HepG2 (cell line): Measurements from ENCODE around the gene APC2. TPM values are rescaled to one million over a fixed set of nuclear protein-coding genes. Genes with fewer than 3 reads are reported as not detected.

ENCODE experiments used
- ELF4 ChIP-seq: sonication (generic); formaldehyde crosslinking; IDR thresholded peaks from 2 replicates; pipeline ENCODE4 v1.5.0; 2020; ENCODE audit warnings: missing genetic modification reagents, mild to moderate bottlenecking, moderate library complexity, borderline replicate concordance
- KLF13 ChIP-seq: sonication (generic); formaldehyde crosslinking; IDR thresholded peaks from 2 replicates; pipeline ENCODE4 v1.4.0; 2020; ENCODE audit warnings: mild to moderate bottlenecking, missing genetic modification reagents
- RARG ChIP-seq: sonication (generic); formaldehyde crosslinking; IDR thresholded peaks from 2 replicates; pipeline ENCODE4 v1.4.0; 2020; ENCODE audit warnings: low read depth, mild to moderate bottlenecking, missing genetic modification reagents
- SMAD3 ChIP-seq: sonication (generic); formaldehyde crosslinking; IDR thresholded peaks from 2 replicates; pipeline ENCODE4 v1.4.0; 2020; ENCODE audit warnings: missing genetic modification reagents
- ZBTB38 ChIP-seq: sonication (generic); formaldehyde crosslinking; IDR thresholded peaks from 2 replicates; pipeline ENCODE4 v1.5.1; 2020; ENCODE audit warnings: mild to moderate bottlenecking, missing genetic modification reagents
- ZBTB7A ChIP-seq: sonication (generic); formaldehyde crosslinking; IDR thresholded peaks from 2 replicates; pipeline ENCODE4 v1.8.0; 2022; ENCODE audit warnings: mild to moderate bottlenecking, missing genetic modification reagents
- ZNF468 ChIP-seq: sonication (generic); formaldehyde crosslinking; IDR thresholded peaks from 2 replicates; pipeline ENCODE4 v1.8.0; 2022; ENCODE audit warnings: mild to moderate bottlenecking, moderate library complexity, missing genetic modification reagents
- ZNF543 ChIP-seq: sonication (generic); formaldehyde crosslinking; IDR thresholded peaks from 2 replicates; pipeline ENCODE4 v1.4.0; 2020; ENCODE audit warnings: mild to moderate bottlenecking, missing genetic modification reagents
- polyA plus RNA-seq, 8 experiments: library from polyadenylated mRNA; depleted of rRNA in 3 of 8; stranded (reverse) in 7 of 8; unstranded in 1 of 8; fragments of >200 nt; fragmentation: Illumina TruSeq in 4 of 8; extraction: Trizol in 4 of 8; gene quantifications; 2 replicates each; pipeline versions ENCODE4 v1.2.1 to v1.2.3, GENCODE V29; 2011 to 2016; ENCODE audit warnings: low read depth in 4 of 8, missing spikeins in 1 of 8, mixed read lengths in 1 of 8; ENCODE audit not compliant: insufficient read depth in 1 of 8
- total RNA-seq, 5 experiments: library from RNA; depleted of rRNA; stranded (reverse); fragments of >200 nt; fragmentation: Illumina TruSeq; extraction: Trizol; gene quantifications; 2 replicates each; pipeline ENCODE4 v1.2.3, GENCODE V29; 2016; ENCODE audit warnings: low read depth in 1 of 5
- TF ChIP-seq, protein P1 (sequence below): sonication (generic); formaldehyde crosslinking; conservative IDR thresholded peaks from 2 replicates; pipeline ENCODE4 v1.4.0; 2020; ENCODE audit warnings: mild to moderate bottlenecking, missing genetic modification reagents, moderate library complexity
- TF ChIP-seq, protein P2 (sequence below): sonication (generic); formaldehyde crosslinking; IDR thresholded peaks from 2 replicates; pipeline ENCODE4 v1.4.0; 2020; ENCODE audit warnings: missing genetic modification reagents, mild to moderate bottlenecking, borderline replicate concordance
- TF ChIP-seq, protein P3 (sequence below): sonication (generic); formaldehyde crosslinking; IDR thresholded peaks from 2 replicates; pipeline ENCODE4 v1.5.0; 2020; ENCODE audit warnings: mild to moderate bottlenecking, missing genetic modification reagents, moderate library complexity
- TF ChIP-seq, protein P4 (sequence below): sonication (generic); formaldehyde crosslinking; IDR thresholded peaks from 2 replicates; pipeline ENCODE4 v1.4.0; 2020; ENCODE audit warnings: missing genetic modification reagents
- TF ChIP-seq, protein P5 (sequence below): sonication (generic); formaldehyde crosslinking; IDR thresholded peaks from 2 replicates; pipeline ENCODE4 v1.5.1; 2020; ENCODE audit warnings: missing genetic modification reagents, mild to moderate bottlenecking, borderline replicate concordance

Gene APC2
- total and polyA plus RNA-seq, 2 of the 13 experiments (the other 11 are each of a cell fraction or from before 2014, with no cell fraction given) = 0.08 to 0.22 TPM

DNA sequence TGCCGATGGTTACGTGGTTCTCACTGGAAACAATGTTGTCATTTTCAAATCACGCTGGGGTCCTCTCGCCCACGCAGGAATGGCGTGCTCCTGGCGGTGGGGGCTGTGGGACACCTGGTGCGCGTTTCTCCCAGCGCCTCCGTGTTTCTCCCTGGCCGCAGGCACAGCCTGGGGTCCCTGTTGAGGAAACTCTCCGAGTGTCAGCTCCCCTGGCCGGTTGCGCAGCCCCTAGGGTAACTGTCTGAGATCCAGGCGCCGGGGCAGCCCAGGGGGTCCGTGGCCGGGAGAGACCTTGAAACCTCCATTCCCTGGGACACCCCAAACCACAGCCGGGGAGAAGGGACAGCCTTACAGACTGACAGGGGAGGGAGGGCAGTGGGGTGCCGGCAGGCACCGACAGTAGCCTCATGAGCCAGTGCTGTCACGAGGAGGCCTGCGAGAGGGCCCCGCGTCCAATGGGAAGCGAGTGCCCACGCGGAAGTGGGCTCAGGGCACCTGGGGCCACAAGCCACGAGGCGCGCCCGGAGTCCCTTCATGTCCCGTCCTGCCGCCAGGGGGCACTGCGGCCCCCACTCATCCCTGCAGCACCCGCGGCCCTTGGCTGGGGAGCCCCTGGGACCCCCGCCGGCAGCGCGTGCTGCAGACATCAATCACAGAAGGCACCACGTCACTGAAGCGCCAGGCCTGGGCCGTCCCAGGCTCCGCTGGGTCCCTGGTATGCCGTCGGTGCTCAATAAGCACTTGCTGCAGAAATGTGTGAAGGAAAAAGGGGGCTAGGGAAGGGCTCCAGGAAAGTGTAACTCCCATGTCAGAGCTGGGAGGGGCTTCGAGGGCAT, 53.4 kb downstream of the APC2 start (continued):
- TF ChIP-seq, protein P1, sequence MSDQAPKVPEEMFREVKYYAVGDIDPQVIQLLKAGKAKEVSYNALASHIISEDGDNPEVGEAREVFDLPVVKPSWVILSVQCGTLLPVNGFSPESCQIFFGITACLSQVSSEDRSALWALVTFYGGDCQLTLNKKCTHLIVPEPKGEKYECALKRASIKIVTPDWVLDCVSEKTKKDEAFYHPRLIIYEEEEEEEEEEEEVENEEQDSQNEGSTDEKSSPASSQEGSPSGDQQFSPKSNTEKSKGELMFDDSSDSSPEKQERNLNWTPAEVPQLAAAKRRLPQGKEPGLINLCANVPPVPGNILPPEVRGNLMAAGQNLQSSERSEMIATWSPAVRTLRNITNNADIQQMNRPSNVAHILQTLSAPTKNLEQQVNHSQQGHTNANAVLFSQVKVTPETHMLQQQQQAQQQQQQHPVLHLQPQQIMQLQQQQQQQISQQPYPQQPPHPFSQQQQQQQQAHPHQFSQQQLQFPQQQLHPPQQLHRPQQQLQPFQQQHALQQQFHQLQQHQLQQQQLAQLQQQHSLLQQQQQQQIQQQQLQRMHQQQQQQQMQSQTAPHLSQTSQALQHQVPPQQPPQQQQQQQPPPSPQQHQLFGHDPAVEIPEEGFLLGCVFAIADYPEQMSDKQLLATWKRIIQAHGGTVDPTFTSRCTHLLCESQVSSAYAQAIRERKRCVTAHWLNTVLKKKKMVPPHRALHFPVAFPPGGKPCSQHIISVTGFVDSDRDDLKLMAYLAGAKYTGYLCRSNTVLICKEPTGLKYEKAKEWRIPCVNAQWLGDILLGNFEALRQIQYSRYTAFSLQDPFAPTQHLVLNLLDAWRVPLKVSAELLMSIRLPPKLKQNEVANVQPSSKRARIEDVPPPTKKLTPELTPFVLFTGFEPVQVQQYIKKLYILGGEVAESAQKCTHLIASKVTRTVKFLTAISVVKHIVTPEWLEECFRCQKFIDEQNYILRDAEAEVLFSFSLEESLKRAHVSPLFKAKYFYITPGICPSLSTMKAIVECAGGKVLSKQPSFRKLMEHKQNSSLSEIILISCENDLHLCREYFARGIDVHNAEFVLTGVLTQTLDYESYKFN (CRISPR knock-in tag) = no peak
- TF ChIP-seq, protein P2, sequence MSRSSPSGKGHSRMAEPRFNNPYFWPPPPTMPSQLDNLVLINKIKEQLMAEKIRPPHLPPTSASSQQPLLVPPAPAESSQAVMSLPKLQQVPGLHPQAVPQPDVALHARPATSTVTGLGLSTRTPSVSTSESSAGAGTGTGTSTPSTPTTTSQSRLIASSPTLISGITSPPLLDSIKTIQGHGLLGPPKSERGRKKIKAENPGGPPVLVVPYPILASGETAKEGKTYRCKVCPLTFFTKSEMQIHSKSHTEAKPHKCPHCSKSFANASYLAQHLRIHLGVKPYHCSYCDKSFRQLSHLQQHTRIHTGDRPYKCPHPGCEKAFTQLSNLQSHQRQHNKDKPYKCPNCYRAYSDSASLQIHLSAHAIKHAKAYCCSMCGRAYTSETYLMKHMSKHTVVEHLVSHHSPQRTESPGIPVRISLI = no peak
- TF ChIP-seq KLF13 (CRISPR knock-in tag) (no peak), ELF4 (CRISPR knock-in tag) (no peak), ZBTB7A (CRISPR knock-in tag) (peak; percentile 89), ZNF468 (CRISPR knock-in tag) (no peak), RARG (CRISPR knock-in tag) (no peak), SMAD3 (CRISPR knock-in tag) (no peak), ZBTB38 (peak; percentile 71; the same call in 1 of the 2 replicates), ZNF543 (CRISPR knock-in tag) (no peak)
- TF ChIP-seq, protein P3, sequence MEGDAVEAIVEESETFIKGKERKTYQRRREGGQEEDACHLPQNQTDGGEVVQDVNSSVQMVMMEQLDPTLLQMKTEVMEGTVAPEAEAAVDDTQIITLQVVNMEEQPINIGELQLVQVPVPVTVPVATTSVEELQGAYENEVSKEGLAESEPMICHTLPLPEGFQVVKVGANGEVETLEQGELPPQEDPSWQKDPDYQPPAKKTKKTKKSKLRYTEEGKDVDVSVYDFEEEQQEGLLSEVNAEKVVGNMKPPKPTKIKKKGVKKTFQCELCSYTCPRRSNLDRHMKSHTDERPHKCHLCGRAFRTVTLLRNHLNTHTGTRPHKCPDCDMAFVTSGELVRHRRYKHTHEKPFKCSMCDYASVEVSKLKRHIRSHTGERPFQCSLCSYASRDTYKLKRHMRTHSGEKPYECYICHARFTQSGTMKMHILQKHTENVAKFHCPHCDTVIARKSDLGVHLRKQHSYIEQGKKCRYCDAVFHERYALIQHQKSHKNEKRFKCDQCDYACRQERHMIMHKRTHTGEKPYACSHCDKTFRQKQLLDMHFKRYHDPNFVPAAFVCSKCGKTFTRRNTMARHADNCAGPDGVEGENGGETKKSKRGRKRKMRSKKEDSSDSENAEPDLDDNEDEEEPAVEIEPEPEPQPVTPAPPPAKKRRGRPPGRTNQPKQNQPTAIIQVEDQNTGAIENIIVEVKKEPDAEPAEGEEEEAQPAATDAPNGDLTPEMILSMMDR (CRISPR knock-in tag) = peak; percentile 86
- TF ChIP-seq, protein P4, sequence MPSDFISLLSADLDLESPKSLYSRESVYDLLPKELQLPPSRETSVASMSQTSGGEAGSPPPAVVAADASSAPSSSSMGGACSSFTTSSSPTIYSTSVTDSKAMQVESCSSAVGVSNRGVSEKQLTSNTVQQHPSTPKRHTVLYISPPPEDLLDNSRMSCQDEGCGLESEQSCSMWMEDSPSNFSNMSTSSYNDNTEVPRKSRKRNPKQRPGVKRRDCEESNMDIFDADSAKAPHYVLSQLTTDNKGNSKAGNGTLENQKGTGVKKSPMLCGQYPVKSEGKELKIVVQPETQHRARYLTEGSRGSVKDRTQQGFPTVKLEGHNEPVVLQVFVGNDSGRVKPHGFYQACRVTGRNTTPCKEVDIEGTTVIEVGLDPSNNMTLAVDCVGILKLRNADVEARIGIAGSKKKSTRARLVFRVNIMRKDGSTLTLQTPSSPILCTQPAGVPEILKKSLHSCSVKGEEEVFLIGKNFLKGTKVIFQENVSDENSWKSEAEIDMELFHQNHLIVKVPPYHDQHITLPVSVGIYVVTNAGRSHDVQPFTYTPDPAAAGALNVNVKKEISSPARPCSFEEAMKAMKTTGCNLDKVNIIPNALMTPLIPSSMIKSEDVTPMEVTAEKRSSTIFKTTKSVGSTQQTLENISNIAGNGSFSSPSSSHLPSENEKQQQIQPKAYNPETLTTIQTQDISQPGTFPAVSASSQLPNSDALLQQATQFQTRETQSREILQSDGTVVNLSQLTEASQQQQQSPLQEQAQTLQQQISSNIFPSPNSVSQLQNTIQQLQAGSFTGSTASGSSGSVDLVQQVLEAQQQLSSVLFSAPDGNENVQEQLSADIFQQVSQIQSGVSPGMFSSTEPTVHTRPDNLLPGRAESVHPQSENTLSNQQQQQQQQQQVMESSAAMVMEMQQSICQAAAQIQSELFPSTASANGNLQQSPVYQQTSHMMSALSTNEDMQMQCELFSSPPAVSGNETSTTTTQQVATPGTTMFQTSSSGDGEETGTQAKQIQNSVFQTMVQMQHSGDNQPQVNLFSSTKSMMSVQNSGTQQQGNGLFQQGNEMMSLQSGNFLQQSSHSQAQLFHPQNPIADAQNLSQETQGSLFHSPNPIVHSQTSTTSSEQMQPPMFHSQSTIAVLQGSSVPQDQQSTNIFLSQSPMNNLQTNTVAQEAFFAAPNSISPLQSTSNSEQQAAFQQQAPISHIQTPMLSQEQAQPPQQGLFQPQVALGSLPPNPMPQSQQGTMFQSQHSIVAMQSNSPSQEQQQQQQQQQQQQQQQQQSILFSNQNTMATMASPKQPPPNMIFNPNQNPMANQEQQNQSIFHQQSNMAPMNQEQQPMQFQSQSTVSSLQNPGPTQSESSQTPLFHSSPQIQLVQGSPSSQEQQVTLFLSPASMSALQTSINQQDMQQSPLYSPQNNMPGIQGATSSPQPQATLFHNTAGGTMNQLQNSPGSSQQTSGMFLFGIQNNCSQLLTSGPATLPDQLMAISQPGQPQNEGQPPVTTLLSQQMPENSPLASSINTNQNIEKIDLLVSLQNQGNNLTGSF = no peak
- TF ChIP-seq, protein P5, sequence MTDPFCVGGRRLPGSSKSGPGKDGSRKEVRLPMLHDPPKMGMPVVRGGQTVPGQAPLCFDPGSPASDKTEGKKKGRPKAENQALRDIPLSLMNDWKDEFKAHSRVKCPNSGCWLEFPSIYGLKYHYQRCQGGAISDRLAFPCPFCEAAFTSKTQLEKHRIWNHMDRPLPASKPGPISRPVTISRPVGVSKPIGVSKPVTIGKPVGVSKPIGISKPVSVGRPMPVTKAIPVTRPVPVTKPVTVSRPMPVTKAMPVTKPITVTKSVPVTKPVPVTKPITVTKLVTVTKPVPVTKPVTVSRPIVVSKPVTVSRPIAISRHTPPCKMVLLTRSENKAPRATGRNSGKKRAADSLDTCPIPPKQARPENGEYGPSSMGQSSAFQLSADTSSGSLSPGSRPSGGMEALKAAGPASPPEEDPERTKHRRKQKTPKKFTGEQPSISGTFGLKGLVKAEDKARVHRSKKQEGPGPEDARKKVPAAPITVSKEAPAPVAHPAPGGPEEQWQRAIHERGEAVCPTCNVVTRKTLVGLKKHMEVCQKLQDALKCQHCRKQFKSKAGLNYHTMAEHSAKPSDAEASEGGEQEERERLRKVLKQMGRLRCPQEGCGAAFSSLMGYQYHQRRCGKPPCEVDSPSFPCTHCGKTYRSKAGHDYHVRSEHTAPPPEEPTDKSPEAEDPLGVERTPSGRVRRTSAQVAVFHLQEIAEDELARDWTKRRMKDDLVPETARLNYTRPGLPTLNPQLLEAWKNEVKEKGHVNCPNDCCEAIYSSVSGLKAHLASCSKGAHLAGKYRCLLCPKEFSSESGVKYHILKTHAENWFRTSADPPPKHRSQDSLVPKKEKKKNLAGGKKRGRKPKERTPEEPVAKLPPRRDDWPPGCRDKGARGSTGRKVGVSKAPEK = no peak
